Skeletal muscle satellite cell (primary cell): ENCODE measurements around the gene CACNB2.
A peak's percentile ranks its signal among the peaks of the same experiment; 100 is the strongest.

Experiments used
- H3K27me3 ChIP-seq: 2 replicates; pipeline ENCODE4 v1.7.0; 2013; ENCODE audit warnings: low read length; ENCODE audit not compliant: control insufficient read depth, insufficient read depth
- H3K36me3 ChIP-seq: 2 replicates; pipeline ENCODE4 v1.7.0; 2013; ENCODE audit warnings: mild to moderate bottlenecking, control low read depth, low read length; ENCODE audit not compliant: insufficient read depth
- H3K4me1 ChIP-seq: 2 replicates; pipeline ENCODE4 v1.7.0; 2013; ENCODE audit warnings: low read length; ENCODE audit not compliant: control insufficient read depth, insufficient read depth
- H3K4me2 ChIP-seq: 2 replicates; pipeline ENCODE4 v1.7.0; 2013; ENCODE audit warnings: mild to moderate bottlenecking, low read length
- H3K4me3 ChIP-seq: 2 replicates; pipeline ENCODE4 v1.7.0; 2013; ENCODE audit warnings: low read length
- H3K9ac ChIP-seq: 2 replicates; pipeline ENCODE4 v1.7.0; 2013; ENCODE audit warnings: mild to moderate bottlenecking, low read depth, low read length, moderate library complexity
- H3K9me3 ChIP-seq: replicated peaks from 2 replicates; pipeline ENCODE4 v1.7.0; 2013; ENCODE audit warnings: mild to moderate bottlenecking, control low read depth, low read length

Gene CACNB2

GRCh38 chr10:18381679-18382078 lies 241.5 kb downstream of the CACNB2 start:
- H3K4me2 ChIP-seq, result no peak overlapping the region
- no peaks in the 10 kb centered on the region for H3K4me1 ChIP-seq
- H3K27me3 ChIP-seq, result no peaks in the 10 kb centered on the region
- no peaks in the 10 kb centered on the region for H3K9me3 ChIP-seq
- no peaks in the 10 kb centered on the region for H3K36me3 ChIP-seq
- no peak overlapping the region for H3K4me3 ChIP-seq
- no peak overlapping the region for H3K9ac ChIP-seq

- H3K4me3 ChIP-seq, result no peak overlapping the region
These were observed 257.7 kb downstream of the CACNB2 start for GRCh38 chr10:18397906-18398305.

GRCh38 chr10:18399158-18399557 lies 258.9 kb downstream of the CACNB2 start:
- Histone ChIP-seq H3K36me3 (no peaks in the 10 kb centered on the region), H3K27me3 (peaks cover 23% of the 10 kb centered on the region), H3K9me3 (no peaks in the 10 kb centered on the region)

More at GRCh38 chr10:18397906-18398305, 257.7 kb downstream of the CACNB2 start:
- no peaks in the 10 kb centered on the region for H3K9me3 ChIP-seq
- no peak overlapping the region for H3K4me2 ChIP-seq
- H3K4me1 ChIP-seq, result peaks cover 5% of the 10 kb centered on the region
- H3K27me3 ChIP-seq, result peaks cover 23% of the 10 kb centered on the region
- H3K36me3 ChIP-seq, result no peaks in the 10 kb centered on the region
- no peak overlapping the region for H3K9ac ChIP-seq

GRCh38 chr10:18400201-18400905 lies 260.1 kb downstream of the CACNB2 start:
- peaks cover 23% of the 10 kb centered on the region for H3K27me3 ChIP-seq
- no peak overlapping the region for H3K9ac ChIP-seq
- peaks cover 5% of the 10 kb centered on the region for H3K4me1 ChIP-seq
- H3K36me3 ChIP-seq, result no peaks in the 10 kb centered on the region
- H3K4me3 ChIP-seq, result peak overlapping the region; percentile 31
- H3K4me2 ChIP-seq, result peak overlapping the region; percentile 63
- H3K9me3 ChIP-seq, result no peaks in the 10 kb centered on the region

More at GRCh38 chr10:18399158-18399557, 258.9 kb downstream of the CACNB2 start:
- Histone ChIP-seq H3K4me1 (peaks cover 5% of the 10 kb centered on the region), H3K9ac (no peak overlapping the region), H3K4me2 (no peak overlapping the region), H3K4me3 (no peak overlapping the region)

- Histone ChIP-seq H3K9me3 (no peaks in the 10 kb centered on the region), H3K36me3 (no peaks in the 10 kb centered on the region), H3K9ac (no peak overlapping the region), H3K4me2 (peak overlapping the region; percentile 63), H3K27me3 (peaks cover 23% of the 10 kb centered on the region), H3K4me1 (peaks cover 5% of the 10 kb centered on the region), H3K4me3 (peak overlapping the region; percentile 31)
These were observed 260.7 kb downstream of the CACNB2 start for GRCh38 chr10:18400906-18401245.

- Histone ChIP-seq H3K4me3 (no peak overlapping the region), H3K9me3 (no peaks in the 10 kb centered on the region), H3K4me1 (peaks cover 5% of the 10 kb centered on the region), H3K9ac (no peak overlapping the region), H3K27me3 (peaks cover 23% of the 10 kb centered on the region), H3K36me3 (no peaks in the 10 kb centered on the region), H3K4me2 (no peak overlapping the region)
These were observed 261.4 kb downstream of the CACNB2 start for GRCh38 chr10:18401416-18402195.

- no peak overlapping the region for H3K4me2 ChIP-seq
- H3K4me1 ChIP-seq, result peaks cover 5% of the 10 kb centered on the region
- H3K9me3 ChIP-seq, result no peaks in the 10 kb centered on the region
- H3K9ac ChIP-seq, result no peak overlapping the region
- peaks cover 23% of the 10 kb centered on the region for H3K27me3 ChIP-seq
- H3K36me3 ChIP-seq, result no peaks in the 10 kb centered on the region
- H3K4me3 ChIP-seq, result no peak overlapping the region
These were observed 262.6 kb downstream of the CACNB2 start for GRCh38 chr10:18402853-18403252.

- peaks cover 5% of the 10 kb centered on the region for H3K4me1 ChIP-seq
These were observed 264.3 kb downstream of the CACNB2 start for GRCh38 chr10:18404530-18404929.

GRCh38 chr10:18406136-18406535 lies 265.9 kb downstream of the CACNB2 start:
- H3K4me2 ChIP-seq, result no peak overlapping the region
- H3K9me3 ChIP-seq, result no peaks in the 10 kb centered on the region
- H3K4me1 ChIP-seq, result no peaks in the 10 kb centered on the region
- H3K9ac ChIP-seq, result no peak overlapping the region
- peaks cover 6% of the 10 kb centered on the region for H3K27me3 ChIP-seq
- H3K4me3 ChIP-seq, result no peak overlapping the region
- H3K36me3 ChIP-seq, result no peaks in the 10 kb centered on the region

More at GRCh38 chr10:18404530-18404929, 264.3 kb downstream of the CACNB2 start:
- no peak overlapping the region for H3K9ac ChIP-seq
- no peaks in the 10 kb centered on the region for H3K36me3 ChIP-seq
- no peak overlapping the region for H3K4me2 ChIP-seq
- H3K4me3 ChIP-seq, result no peak overlapping the region
- peaks cover 19% of the 10 kb centered on the region for H3K27me3 ChIP-seq
- no peaks in the 10 kb centered on the region for H3K9me3 ChIP-seq

- Histone ChIP-seq H3K36me3 (no peaks in the 10 kb centered on the region), H3K9me3 (no peaks in the 10 kb centered on the region), H3K9ac (no peak overlapping the region), H3K4me3 (no peak overlapping the region), H3K27me3 (no peaks in the 10 kb centered on the region), H3K4me2 (no peak overlapping the region), H3K4me1 (no peaks in the 10 kb centered on the region)
These were observed 269.6 kb downstream of the CACNB2 start for GRCh38 chr10:18409599-18410397.

GRCh38 chr10:18414061-18414460 lies 273.8 kb downstream of the CACNB2 start:
- Histone ChIP-seq H3K27me3 (no peaks in the 10 kb centered on the region), H3K4me1 (no peaks in the 10 kb centered on the region), H3K36me3 (no peaks in the 10 kb centered on the region), H3K9me3 (no peaks in the 10 kb centered on the region), H3K9ac (no peak overlapping the region), H3K4me3 (no peak overlapping the region), H3K4me2 (no peak overlapping the region)
